Trophoblast cell (in vitro differentiated cells and primary cell): Measurements from ENCODE around the gene HMCN2.

ENCODE experiments used
- DNase-seq, 2 donors: peaks; one replicate each; pipeline ENCODE4 v3.0.0-alpha.2; 2016
- H2AFZ ChIP-seq: 2 replicates; pipeline ENCODE4 v1.6.1; 2013; ENCODE audit warnings: low read length, moderate library complexity, mild to moderate bottlenecking; ENCODE audit not compliant: insufficient read depth, poor library complexity
- H2AK5ac ChIP-seq: 2 replicates; pipeline ENCODE4 v1.6.1; 2013; ENCODE audit warnings: mild to moderate bottlenecking, low read length
- H2BK120ac ChIP-seq: 2 replicates; pipeline ENCODE4 v1.6.1; 2013; ENCODE audit warnings: low read length, mild to moderate bottlenecking, moderate library complexity; ENCODE audit not compliant: insufficient read depth, poor library complexity
- H2BK12ac ChIP-seq: 2 replicates; pipeline ENCODE4 v1.6.1; 2013; ENCODE audit warnings: mild to moderate bottlenecking, low read length, moderate library complexity
- H2BK5ac ChIP-seq: 2 replicates; pipeline ENCODE4 v1.6.1; 2013; ENCODE audit warnings: low read length, low read depth, moderate library complexity, mild to moderate bottlenecking; ENCODE audit not compliant: poor library complexity
- H3K14ac ChIP-seq: 2 replicates; pipeline ENCODE4 v1.6.1; 2013; ENCODE audit warnings: mild to moderate bottlenecking, low read length
- H3K18ac ChIP-seq: 2 replicates; pipeline ENCODE4 v1.6.1; 2013; ENCODE audit warnings: mild to moderate bottlenecking, low read length
- H3K23ac ChIP-seq: 2 replicates; pipeline ENCODE4 v1.6.1; 2013; ENCODE audit warnings: low read length
- H3K27ac ChIP-seq: 2 replicates; pipeline ENCODE4 v1.5.1; 2013; ENCODE audit warnings: low read depth, mild to moderate bottlenecking, inconsistent platforms, low read length, moderate library complexity
- H3K27me3 ChIP-seq: 2 replicates; pipeline ENCODE4 v1.6.1; 2013; ENCODE audit warnings: inconsistent platforms, mild to moderate bottlenecking, low read length, moderate library complexity; ENCODE audit not compliant: insufficient read depth
- H3K36me3 ChIP-seq, 2 experiments: 1 replicate in 1 of 2; 2 replicates in 1 of 2; pipeline ENCODE4 v1.6.1; 2013; ENCODE audit warnings: low read length in 2 of 2, mild to moderate bottlenecking in 2 of 2, moderate library complexity in 1 of 2; ENCODE audit not compliant: insufficient read depth in 2 of 2, control insufficient read depth in 1 of 2
- H3K4ac ChIP-seq: 2 replicates; pipeline ENCODE4 v1.6.1; 2013; ENCODE audit warnings: low read depth, mild to moderate bottlenecking, low read length, moderate library complexity
- H3K4me1 ChIP-seq, 2 experiments: 1 replicate in 1 of 2; 2 replicates in 1 of 2; pipeline ENCODE4 v1.6.1; 2013; ENCODE audit warnings: low read length in 2 of 2, mild to moderate bottlenecking in 2 of 2, moderate library complexity in 1 of 2; ENCODE audit not compliant: insufficient read depth in 2 of 2, control insufficient read depth in 1 of 2
- H3K4me2 ChIP-seq: 2 replicates; pipeline ENCODE4 v1.6.1; 2013; ENCODE audit warnings: inconsistent platforms, mild to moderate bottlenecking, low read length, moderate library complexity
- H3K4me3 ChIP-seq: 2 replicates; pipeline ENCODE4 v1.5.1; 2013; ENCODE audit warnings: mild to moderate bottlenecking, low read depth, low read length, inconsistent platforms
- H3K79me1 ChIP-seq: one replicate; pipeline ENCODE4 v1.6.1; 2013; ENCODE audit warnings: low read length
- H3K79me2 ChIP-seq: 2 replicates; pipeline ENCODE4 v1.6.1; 2013; ENCODE audit warnings: low read length, mild to moderate bottlenecking; ENCODE audit not compliant: control insufficient read depth, insufficient read depth, poor library complexity
- H3K9ac ChIP-seq: 2 replicates; pipeline ENCODE4 v1.6.1; 2013; ENCODE audit warnings: mild to moderate bottlenecking, low read length
- H3K9me3 ChIP-seq: 2 replicates; pipeline ENCODE4 v1.6.1; 2013; ENCODE audit warnings: low read depth, mild to moderate bottlenecking, control low read depth, inconsistent platforms, low read length; ENCODE audit not compliant: insufficient read depth
- H4K12ac ChIP-seq: 2 replicates; pipeline ENCODE4 v1.6.1; 2013; ENCODE audit warnings: low read depth, mild to moderate bottlenecking, low read length, moderate library complexity
- H4K8ac ChIP-seq: 2 replicates; pipeline ENCODE4 v1.6.1; 2013; ENCODE audit warnings: low read depth, mild to moderate bottlenecking, low read length, moderate library complexity
- H4K91ac ChIP-seq: one replicate; pipeline ENCODE4 v1.6.1; 2013; ENCODE audit warnings: low read depth, mild to moderate bottlenecking, low read length, moderate library complexity
- WGBS: extraction: QIAGEN DNeasy Blood & Tissue Kit; methylation state at CpG from one replicate; pipeline ENCODE4 v1.1.7; 2013; ENCODE audit warnings: missing lambda C conversion rate; ENCODE audit not compliant: insufficient read length, insufficient coverage; ENCODE audit errors: extremely low coverage; 5-methylcytosine and 5-hydroxymethylcytosine counted together

Gene HMCN2

DNA sequence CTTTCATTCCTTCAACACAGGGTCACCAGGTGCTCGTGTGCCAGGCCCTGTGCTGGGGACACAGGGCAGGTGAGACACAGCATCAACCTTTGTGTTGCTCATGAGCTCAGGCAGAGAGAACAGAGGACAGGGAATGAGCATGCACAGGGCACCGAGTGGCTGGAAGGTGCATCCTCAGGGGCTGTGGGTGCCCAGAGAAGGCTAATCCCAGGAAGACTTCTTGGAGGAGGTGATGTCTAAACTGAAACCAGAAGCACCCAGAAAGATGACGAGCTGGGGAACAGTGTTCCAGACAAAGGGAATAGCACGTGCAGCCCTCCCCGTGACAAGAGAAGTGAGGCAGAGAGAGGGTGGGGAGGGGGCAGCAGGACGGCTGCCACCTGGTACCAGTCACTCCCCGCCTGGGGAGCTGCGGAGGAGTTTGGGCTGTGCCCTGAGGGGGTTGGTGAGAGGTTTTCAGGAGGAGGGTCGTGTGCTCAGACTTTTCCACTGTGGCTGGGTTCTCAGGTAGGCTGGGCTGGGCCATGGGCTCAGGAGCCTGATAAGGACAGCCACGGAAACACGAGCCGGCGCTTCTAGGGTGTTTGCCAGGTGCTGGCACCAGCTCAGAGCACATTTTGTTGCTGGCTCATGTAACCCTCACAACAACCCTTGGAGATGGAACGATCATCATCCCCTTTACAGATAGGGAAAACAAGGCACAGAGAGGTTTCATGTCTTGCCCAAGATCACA is 46.0 kb downstream of the HMCN2 start:
- Histone ChIP-seq H3K4me1 (no peaks in the 10 kb centered on the region), H3K4me3 (no peak overlapping the region), H2BK12ac (no peak overlapping the region), H3K27ac (no peak overlapping the region), H2BK120ac (no peak overlapping the region), H4K91ac (no peak overlapping the region), H3K79me2 (no peaks in the 10 kb centered on the region), H3K23ac (no peak overlapping the region), H3K4me2 (no peak overlapping the region), H2BK5ac (no peak overlapping the region), H3K9ac (no peak overlapping the region), H2AFZ (no peak overlapping the region), H2AK5ac (no peak overlapping the region), H4K8ac (no peak overlapping the region), H4K12ac (no peak overlapping the region), H3K14ac (no peak overlapping the region), H3K79me1 (no peaks in the 10 kb centered on the region), H3K4ac (no peak overlapping the region), H3K36me3 (peaks cover 0 to 3% of the 10 kb centered on the region in 2 experiments), H3K27me3 (no peaks in the 10 kb centered on the region), H3K9me3 (peaks cover 2% of the 10 kb centered on the region), H3K18ac (no peak overlapping the region)
- DNase-seq = no peak
- WGBS = no CpG with 5 or more reads among the region's 14 CpGs

DNA sequence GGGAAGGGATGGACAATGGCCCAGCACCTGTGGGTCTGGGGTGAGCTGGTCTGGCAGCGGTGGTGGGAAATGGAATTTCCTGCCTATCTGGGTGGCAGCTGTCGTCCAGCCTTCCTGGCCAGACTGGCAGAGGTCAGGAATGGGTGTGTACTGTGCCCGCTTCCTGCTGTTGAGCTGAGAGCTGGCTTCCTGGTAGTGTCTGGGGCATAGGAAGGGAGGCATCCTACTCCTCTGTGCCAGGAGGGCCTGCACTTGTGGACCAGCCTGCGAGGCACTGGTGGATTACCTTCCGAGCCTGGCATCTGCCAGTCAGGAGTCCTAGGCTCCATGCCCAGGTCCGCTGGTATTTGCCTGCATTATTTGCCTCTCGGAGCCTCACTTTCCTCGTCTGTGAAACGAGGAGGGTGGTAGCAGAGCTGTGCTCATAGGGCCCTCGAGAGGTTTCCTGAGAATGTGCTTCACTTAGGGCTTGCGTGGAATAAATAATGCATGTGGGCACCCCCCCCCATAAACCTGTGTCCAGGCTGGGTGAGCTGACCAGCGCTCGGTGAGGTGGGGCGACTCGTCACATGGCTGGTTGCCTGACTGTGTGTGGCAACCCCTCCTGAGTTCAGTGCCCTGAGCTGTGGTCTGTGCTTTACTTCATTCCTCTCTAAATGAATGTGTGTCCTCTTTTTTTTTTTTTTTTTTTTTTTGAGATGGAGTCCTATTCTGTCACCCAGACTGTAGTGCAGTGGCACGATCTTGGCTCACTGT is 47.7 kb downstream of the HMCN2 start:
- H4K91ac ChIP-seq = no peak overlapping the region
- no peak overlapping the region for H2AK5ac ChIP-seq
- H2AFZ ChIP-seq = no peak overlapping the region
- H3K4me1 ChIP-seq = peaks cover 2 to 3% of the 10 kb centered on the region in 2 experiments
- H3K23ac ChIP-seq = no peak overlapping the region
- H3K79me2 ChIP-seq = no peaks in the 10 kb centered on the region
- no peak overlapping the region for H3K14ac ChIP-seq
- H3K4me2 ChIP-seq = no peak overlapping the region
- no peak for DNase-seq
- H3K27me3 ChIP-seq = no peaks in the 10 kb centered on the region
- WGBS = no CpG with 5 or more reads among the region's 16 CpGs
- no peak overlapping the region for H3K18ac ChIP-seq
- no peak overlapping the region for H4K12ac ChIP-seq
- H3K9me3 ChIP-seq = peaks cover 2% of the 10 kb centered on the region
- H2BK120ac ChIP-seq = no peak overlapping the region
- H3K9ac ChIP-seq = no peak overlapping the region
- H3K27ac ChIP-seq = no peak overlapping the region
- no peak overlapping the region for H3K4me3 ChIP-seq
- no peak overlapping the region for H3K4ac ChIP-seq
- H2BK12ac ChIP-seq = no peak overlapping the region
- no peak overlapping the region for H2BK5ac ChIP-seq
- peaks cover 0 to 3% of the 10 kb centered on the region in 2 experiments for H3K36me3 ChIP-seq
- H3K79me1 ChIP-seq = no peaks in the 10 kb centered on the region
- H4K8ac ChIP-seq = no peak overlapping the region

DNA sequence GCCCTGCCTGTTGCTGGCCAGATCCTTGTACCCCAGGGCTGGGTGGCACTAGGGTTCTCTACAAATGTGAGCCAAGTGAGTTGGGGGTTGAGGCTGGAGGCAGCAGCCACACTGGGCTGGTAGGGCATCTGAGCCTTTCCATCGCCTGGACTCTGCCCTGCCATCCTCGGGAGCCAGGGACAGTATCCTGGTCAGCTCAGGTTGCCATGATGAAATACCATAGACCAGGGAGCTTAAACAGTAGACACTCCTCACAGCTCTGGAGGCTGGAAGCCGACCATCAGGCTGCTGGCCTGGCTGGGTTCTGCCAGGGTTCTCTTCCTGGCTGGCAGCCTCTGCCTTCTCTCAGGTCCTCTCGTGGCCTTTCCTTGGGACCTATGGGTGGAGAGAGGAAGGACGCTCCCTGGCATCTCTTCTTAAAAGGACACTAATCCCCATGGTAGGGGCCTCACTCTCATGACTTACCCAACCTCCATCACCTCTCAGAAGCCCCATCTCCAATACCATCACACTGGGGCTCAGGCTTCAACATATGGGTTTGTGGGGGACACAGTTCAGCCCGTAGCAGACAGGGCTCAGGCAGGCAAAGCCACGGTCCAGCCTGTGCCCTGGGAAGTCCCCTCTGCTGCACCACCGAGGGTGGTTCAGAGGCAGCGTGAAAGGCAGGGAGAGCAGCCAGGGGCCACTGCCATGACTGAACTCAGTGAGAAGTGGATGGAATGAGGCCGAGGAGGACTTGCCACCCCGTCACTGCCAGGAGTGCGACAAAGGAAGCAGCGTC is 50.1 kb downstream of the HMCN2 start:
- Histone ChIP-seq H3K9ac (no peak overlapping the region), H3K4me1 (peaks cover 2 to 3% of the 10 kb centered on the region in 2 experiments), H3K27ac (no peak overlapping the region), H4K8ac (no peak overlapping the region), H2BK12ac (no peak overlapping the region), H3K23ac (no peak overlapping the region), H3K79me1 (no peaks in the 10 kb centered on the region), H4K12ac (no peak overlapping the region), H3K4me3 (no peak overlapping the region), H3K79me2 (no peaks in the 10 kb centered on the region), H2AFZ (no peak overlapping the region), H2BK120ac (no peak overlapping the region), H3K18ac (no peak overlapping the region), H3K36me3 (no peaks in the 10 kb centered on the region), H3K14ac (no peak overlapping the region), H2AK5ac (no peak overlapping the region), H3K9me3 (no peaks in the 10 kb centered on the region), H3K4me2 (no peak overlapping the region), H3K4ac (no peak overlapping the region), H4K91ac (no peak overlapping the region), H2BK5ac (no peak overlapping the region), H3K27me3 (no peaks in the 10 kb centered on the region)
- no CpG with 5 or more reads among the region's 13 CpGs for WGBS
- DNase-seq = no peak

DNA sequence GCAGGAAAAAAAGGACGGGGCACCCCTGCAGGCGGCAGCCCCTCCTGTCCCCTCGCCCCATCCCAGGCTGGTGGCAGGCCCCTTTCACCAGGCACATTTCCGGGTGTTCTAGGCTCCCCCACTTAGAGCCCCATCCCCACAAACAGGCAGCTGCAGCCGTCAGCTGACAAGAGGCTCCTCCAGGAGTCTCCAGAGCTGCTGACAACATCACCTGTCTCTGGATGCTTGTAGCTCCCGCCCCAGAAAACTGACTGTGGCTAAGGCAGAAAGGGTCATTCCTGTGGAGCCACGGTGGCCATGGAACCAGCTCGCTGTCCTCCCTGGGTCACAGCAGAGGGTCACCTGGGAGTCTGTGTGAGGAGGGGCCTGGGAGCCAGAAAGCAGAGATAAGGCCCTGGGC is 50.9 kb downstream of the HMCN2 start:
- H3K9ac ChIP-seq = no peak overlapping the region
- no peaks in the 10 kb centered on the region for H3K79me2 ChIP-seq
- no peak for DNase-seq
- H2AK5ac ChIP-seq = no peak overlapping the region
- H3K4me1 ChIP-seq = peaks cover 3 to 4% of the 10 kb centered on the region in 2 experiments
- H3K4me3 ChIP-seq = no peak overlapping the region
- no peaks in the 10 kb centered on the region for H3K79me1 ChIP-seq
- no peak overlapping the region for H3K4ac ChIP-seq
- H3K9me3 ChIP-seq = no peaks in the 10 kb centered on the region
- no peak overlapping the region for H2BK12ac ChIP-seq
- no peak overlapping the region for H4K12ac ChIP-seq
- no peak overlapping the region for H4K8ac ChIP-seq
- H3K36me3 ChIP-seq = no peaks in the 10 kb centered on the region
- no peak overlapping the region for H2BK120ac ChIP-seq
- H4K91ac ChIP-seq = no peak overlapping the region
- no peak overlapping the region for H3K18ac ChIP-seq
- WGBS = no CpG with 5 or more reads among the region's 8 CpGs
- H3K27me3 ChIP-seq = no peaks in the 10 kb centered on the region
- H2AFZ ChIP-seq = no peak overlapping the region
- no peak overlapping the region for H2BK5ac ChIP-seq
- H3K23ac ChIP-seq = no peak overlapping the region
- H3K4me2 ChIP-seq = no peak overlapping the region
- no peak overlapping the region for H3K27ac ChIP-seq
- no peak overlapping the region for H3K14ac ChIP-seq
